Measurements from ENCODE around the gene SEMA6C.

GRCh38 chr1:151146072-151146411 lies 389 bp downstream of the SEMA6C start:
- no peak for TF ChIP-seq CTCF (IDR thresholded peaks at IDR 0.05)
- TF ChIP-seq POLR2A (IDR thresholded peaks at IDR 0.05), result no peak

All from esophagus squamous epithelium (tissue), 4 donors.